Measurements from ENCODE around the gene FAM24B.

Gene FAM24B

GRCh38 chr10:122822973-122823690 is 56.2 kb downstream of the FAM24B start:
- DNase-seq: no peak

DNA sequence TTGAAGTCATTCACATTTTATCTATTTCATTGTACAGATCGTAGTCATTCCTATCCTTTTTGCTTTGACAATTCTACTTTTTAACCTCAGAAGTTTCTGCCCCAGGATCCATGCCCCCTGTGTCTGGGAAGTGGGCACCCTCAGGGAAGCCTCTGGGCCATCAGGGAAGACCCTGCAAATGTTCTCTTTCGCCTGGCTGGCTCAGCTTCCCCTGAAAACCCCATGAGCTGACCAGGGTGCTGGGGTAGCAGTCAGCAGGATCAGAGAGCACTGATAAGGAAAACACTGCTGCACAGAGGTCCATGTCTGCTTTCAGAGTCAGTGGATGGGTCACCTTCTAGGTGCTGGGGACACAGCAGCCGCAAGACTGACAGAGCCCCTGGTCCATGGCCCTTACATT is 57.6 kb downstream of the FAM24B start:
- no peak for DNase-seq

GRCh38 chr10:122815458-122815857 is 63.9 kb downstream of the FAM24B start:
- no peak for DNase-seq

- no peak for DNase-seq
Observed at GRCh38 chr10:122814493-122814892, 64.9 kb downstream of the FAM24B start.

DNA sequence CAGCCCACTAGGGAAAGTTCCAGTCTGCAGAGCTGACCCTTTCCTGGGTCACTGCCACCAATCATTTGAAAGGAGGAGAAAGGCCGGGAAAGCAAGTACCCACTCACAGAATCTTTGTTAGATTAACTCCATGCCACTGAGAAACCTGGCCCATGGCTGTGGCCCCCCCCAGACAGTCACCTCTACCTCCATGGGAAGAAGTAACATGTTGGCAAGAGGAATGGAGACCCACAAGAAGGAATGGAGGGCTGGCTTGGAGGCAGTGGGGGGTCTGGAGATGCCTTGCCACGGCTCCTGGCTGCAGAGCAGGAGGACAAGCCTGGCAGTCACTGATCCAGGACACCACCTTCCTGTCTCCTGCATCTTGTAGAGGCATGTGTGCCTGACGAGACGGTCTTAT is 66.6 kb downstream of the FAM24B start:
- DNase-seq: no peak

DNA sequence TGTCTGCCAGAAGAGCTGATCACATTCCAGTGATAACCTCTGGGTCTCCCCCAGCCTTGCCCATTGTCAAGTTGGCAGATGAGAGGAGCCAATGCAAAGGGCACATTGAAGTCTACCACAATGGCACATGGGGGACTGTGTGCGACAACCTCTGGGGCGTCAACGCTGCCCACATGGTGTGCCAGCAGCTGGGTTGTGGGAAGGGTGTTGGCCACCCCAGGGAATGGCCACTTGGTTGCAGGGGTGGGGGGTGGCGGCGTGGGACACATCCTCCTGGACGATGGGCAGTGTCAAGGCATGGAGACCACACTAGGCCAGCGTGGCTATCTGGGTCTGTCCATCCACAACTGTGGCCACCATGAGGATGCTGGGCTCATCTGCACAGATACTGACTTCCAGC is 77.1 kb downstream of the FAM24B start:
- DNase-seq: no peak

Data from NCI-H187 (cell line).